ENCODE results near the gene DHX15. TPM values are rescaled to one million over a fixed set of nuclear protein-coding genes. Genes with fewer than 3 reads are reported as not detected.

DHX15 gene
- total RNA-seq, 1 experiment from 2014 or later, result 229 TPM

- H3K4me2 ChIP-seq (ENCODE audit: low read length), result no peak overlapping the region
- POLR2A ChIA-PET (ENCODE audit: unreplicated experiment), result no interaction called here
- intact Hi-C loops (cut with micrococcal nuclease), result no loop called here
- H3F3A ChIP-seq (ENCODE audit: low read length, unreplicated experiment), result no peaks in the 10 kb centered on the region
- H3K27ac ChIP-seq (ENCODE audit: low read length), result no peak overlapping the region
- no TSS peak for BruUV-seq (replicated peaks)
- no peak overlapping the region for H3K9ac ChIP-seq (ENCODE audit: low read length)
- no peak for DNase-seq
- H3K9me3 ChIP-seq (ENCODE audit: low read length), result no peaks in the 10 kb centered on the region
- H3K27me3 ChIP-seq (ENCODE audit: low read length), result no peaks in the 10 kb centered on the region
- H3K4me1 ChIP-seq (ENCODE audit: insufficient read depth, low read length), result 0 out of 2 replicates have a peak, but pooled peaks cover 4% of the 10 kb centered on the region
- H3K9me2 ChIP-seq (replicated peaks; ENCODE audit: low read length), result no peaks in the 10 kb centered on the region
- H3K36me3 ChIP-seq (ENCODE audit: low read depth, low read length), result peaks cover 50% of the 10 kb centered on the region
- H2AFZ ChIP-seq (ENCODE audit: low read length), result no peak overlapping the region
- peaks cover 84% of the 10 kb centered on the region for H4K20me1 ChIP-seq (ENCODE audit: low read length)
- no peak for ATAC-seq
- peaks cover 100% of the 10 kb centered on the region for H3K79me2 ChIP-seq (ENCODE audit: low read length)
- CTCF ChIA-PET, result no interaction called here
- TF ChIP-seq CTCF (conservative IDR thresholded peaks at IDR 0.05; ENCODE audit: low read depth, low read length), result no peak
- TF ChIP-seq EZH2 (IDR thresholded peaks at IDR 0.05; ENCODE audit: low read length, unreplicated experiment), result no peak
- no peak for TF ChIP-seq EZH2phosphoT487 (IDR thresholded peaks at IDR 0.05; ENCODE audit: borderline replicate concordance, low read length)
- H3K4me3 ChIP-seq (ENCODE audit: low read length), result no peak overlapping the region
Measured at GRCh38 chr4:24574236-24574635, 10.1 kb downstream of the DHX15 start.

DNA sequence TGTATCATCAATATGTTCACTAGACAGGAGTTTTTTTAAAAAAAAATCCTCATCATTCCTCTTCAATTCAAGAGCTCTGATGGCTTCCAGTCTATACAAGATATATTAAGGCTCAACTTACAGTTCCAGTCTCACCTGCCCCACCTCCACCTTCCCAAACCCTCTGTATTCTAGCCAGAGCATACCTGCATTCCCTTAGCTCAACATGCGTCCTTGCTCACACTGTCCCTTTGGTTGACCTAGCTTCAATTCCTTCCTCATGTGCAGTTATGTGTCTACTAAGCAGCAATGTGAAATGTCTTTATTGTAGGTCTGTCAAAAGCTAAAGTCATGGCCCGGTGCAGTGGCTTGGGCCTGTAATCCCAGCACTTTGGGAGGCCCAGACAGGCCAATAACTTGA is 10.8 kb downstream of the DHX15 start:
- Histone ChIP-seq H3K4me2 (ENCODE audit: low read length) (no peak overlapping the region), H3K27ac (ENCODE audit: low read length) (no peak overlapping the region), H3K9me3 (ENCODE audit: low read length) (no peaks in the 10 kb centered on the region), H3K36me3 (ENCODE audit: low read depth, low read length) (peaks cover 48% of the 10 kb centered on the region), H3K9me2 (replicated peaks; ENCODE audit: low read length) (no peaks in the 10 kb centered on the region), H3K27me3 (ENCODE audit: low read length) (no peaks in the 10 kb centered on the region), H2AFZ (ENCODE audit: low read length) (no peak overlapping the region), H3K4me3 (ENCODE audit: low read length) (no peak overlapping the region), H3F3A (ENCODE audit: low read length, unreplicated experiment) (no peaks in the 10 kb centered on the region), H3K79me2 (ENCODE audit: low read length) (peaks cover 100% of the 10 kb centered on the region), H3K4me1 (ENCODE audit: insufficient read depth, low read length) (no peaks in the 10 kb centered on the region), H4K20me1 (ENCODE audit: low read length) (peaks cover 80% of the 10 kb centered on the region), H3K9ac (ENCODE audit: low read length) (no peak overlapping the region)
- intact Hi-C loops (cut with micrococcal nuclease), result no loop called here
- DNase-seq, result no peak
- no peak for ATAC-seq
- no TSS peak for BruUV-seq (replicated peaks)
- ChIA-PET CTCF (interaction anchor here (0.6 kb wide), 1 partner anchor 208 kb away, joined by 3 read pairs; no protein-coding TSS in a partner anchor), POLR2A (ENCODE audit: unreplicated experiment) (no interaction called here)
- TF ChIP-seq EZH2phosphoT487 (IDR thresholded peaks at IDR 0.05; ENCODE audit: borderline replicate concordance, low read length) (no peak), EZH2 (IDR thresholded peaks at IDR 0.05; ENCODE audit: low read length, unreplicated experiment) (no peak), CTCF (conservative IDR thresholded peaks at IDR 0.05; ENCODE audit: low read depth, low read length) (no peak)

DNA sequence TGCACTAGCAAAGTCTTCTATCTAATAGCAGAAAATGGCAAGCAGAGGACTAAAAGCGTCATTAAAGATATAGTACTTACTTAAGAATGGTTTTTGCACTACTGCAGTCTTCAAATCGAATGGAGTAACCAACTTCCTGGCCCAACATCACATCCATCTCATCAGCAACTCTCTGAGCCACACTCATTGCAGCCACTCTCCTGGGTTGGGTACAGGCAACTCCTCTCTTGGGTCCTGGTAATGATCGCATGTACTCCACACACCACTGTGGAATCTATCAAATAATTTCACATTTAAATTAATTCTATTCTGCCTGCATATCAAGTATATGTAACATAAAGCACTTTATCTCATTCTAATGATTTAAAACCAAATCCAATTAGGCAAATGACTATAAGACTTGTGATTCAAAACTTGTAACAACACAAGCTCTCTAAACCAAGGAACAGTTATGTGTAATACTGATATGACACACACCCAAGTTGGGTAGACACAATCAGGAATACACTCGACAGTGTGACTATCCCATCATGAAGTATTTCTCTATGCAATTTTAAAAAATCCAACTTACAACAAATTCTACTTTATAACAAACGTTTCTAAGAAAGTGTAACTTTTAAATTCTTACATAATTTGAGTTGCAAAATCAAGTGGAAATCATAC is 13.6 kb downstream of the DHX15 start:
- peaks cover 78% of the 10 kb centered on the region for H4K20me1 ChIP-seq (ENCODE audit: low read length)
- ATAC-seq (no peak), DNase-seq (no peak)
- no peak for TF ChIP-seq EZH2phosphoT487 (IDR thresholded peaks at IDR 0.05; ENCODE audit: borderline replicate concordance, low read length)
- no peak for TF ChIP-seq EZH2 (IDR thresholded peaks at IDR 0.05; ENCODE audit: low read length, unreplicated experiment)
- TF ChIP-seq CTCF (conservative IDR thresholded peaks at IDR 0.05; ENCODE audit: low read depth, low read length), result no peak
- BruUV-seq (replicated peaks), result no TSS peak
- H2AFZ ChIP-seq (ENCODE audit: low read length), result no peak overlapping the region
- POLR2A ChIA-PET (ENCODE audit: unreplicated experiment), result no interaction called here
- H3K4me3 ChIP-seq (ENCODE audit: low read length), result no peak overlapping the region
- H3K36me3 ChIP-seq (ENCODE audit: low read depth, low read length), result peaks cover 54% of the 10 kb centered on the region
- CTCF ChIA-PET, result no interaction called here
- peaks cover 100% of the 10 kb centered on the region for H3K79me2 ChIP-seq (ENCODE audit: low read length)
- H3K27me3 ChIP-seq (ENCODE audit: low read length), result no peaks in the 10 kb centered on the region
- no peak overlapping the region for H3K27ac ChIP-seq (ENCODE audit: low read length)
- intact Hi-C loops (cut with micrococcal nuclease), result no loop called here
- no peaks in the 10 kb centered on the region for H3K9me2 ChIP-seq (replicated peaks; ENCODE audit: low read length)
- no peaks in the 10 kb centered on the region for H3F3A ChIP-seq (ENCODE audit: low read length, unreplicated experiment)
- no peaks in the 10 kb centered on the region for H3K4me1 ChIP-seq (ENCODE audit: insufficient read depth, low read length)
- no peak overlapping the region for H3K4me2 ChIP-seq (ENCODE audit: low read length)
- H3K9me3 ChIP-seq (ENCODE audit: low read length), result no peaks in the 10 kb centered on the region
- no peak overlapping the region for H3K9ac ChIP-seq (ENCODE audit: low read length)

Data from PC-3 (cell line).